GM21737 (cell line): ENCODE measurements around the gene TNFRSF13B.
"Not testable (repeated sequence)": the region's sequence is repeated elsewhere in the genome, so short reads cannot be mapped to it uniquely, and the experiment has no call there.

Source experiments
- ATAC-seq: cut with Tn5 transposase; IDR thresholded peaks from one replicate; pipeline ENCODE4 v1.9.1; 2021; ENCODE audit warnings: mild to moderate bottlenecking, moderate library complexity; ENCODE audit not compliant: unreplicated experiment

Gene TNFRSF13B

GRCh38 chr17:16927641-16928321, 44.1 kb downstream of the TNFRSF13B start:
- ATAC-seq = no peak

- no peak for ATAC-seq
Observed at GRCh38 chr17:16926571-16927451, 45.1 kb downstream of the TNFRSF13B start.

- ATAC-seq = no peak
Observed at GRCh38 chr17:16926061-16926511, 45.8 kb downstream of the TNFRSF13B start.

DNA sequence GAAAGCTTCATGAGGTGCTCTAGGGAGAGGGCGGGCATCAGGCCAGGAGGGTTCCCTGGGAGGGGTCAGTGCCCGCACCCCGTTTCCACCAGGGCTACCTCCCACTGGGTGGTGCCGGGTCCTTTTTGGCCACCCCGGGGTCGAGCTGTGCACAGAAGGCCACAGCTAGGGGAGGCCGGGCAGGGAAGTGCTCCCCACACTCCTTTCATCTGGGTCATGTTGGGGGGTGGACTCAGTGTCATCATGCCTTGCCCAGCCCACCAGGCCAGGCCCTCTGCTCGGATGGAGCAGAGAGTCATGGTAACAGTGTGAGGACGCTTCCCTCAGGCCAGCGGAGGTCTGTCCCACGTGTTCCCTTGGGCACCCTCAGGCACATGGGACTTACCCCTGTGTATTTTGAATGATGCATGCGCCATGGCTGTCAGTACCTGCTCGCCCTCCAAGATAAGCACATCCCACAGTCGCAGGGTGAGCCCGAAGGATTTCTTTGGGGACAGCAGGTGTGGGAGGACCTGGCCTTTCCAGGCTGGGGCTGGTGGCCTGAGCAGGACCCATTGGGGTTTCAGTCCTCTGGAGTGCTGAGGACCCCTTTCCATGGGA, 46.4 kb downstream of the TNFRSF13B start:
- ATAC-seq = no peak

GRCh38 chr17:16924696-16925440, 47.0 kb downstream of the TNFRSF13B start:
- no peak for ATAC-seq

GRCh38 chr17:16923904-16924695, 47.8 kb downstream of the TNFRSF13B start:
- no peak for ATAC-seq

- no peak for ATAC-seq
Observed at GRCh38 chr17:16923097-16923903, 48.6 kb downstream of the TNFRSF13B start.

DNA sequence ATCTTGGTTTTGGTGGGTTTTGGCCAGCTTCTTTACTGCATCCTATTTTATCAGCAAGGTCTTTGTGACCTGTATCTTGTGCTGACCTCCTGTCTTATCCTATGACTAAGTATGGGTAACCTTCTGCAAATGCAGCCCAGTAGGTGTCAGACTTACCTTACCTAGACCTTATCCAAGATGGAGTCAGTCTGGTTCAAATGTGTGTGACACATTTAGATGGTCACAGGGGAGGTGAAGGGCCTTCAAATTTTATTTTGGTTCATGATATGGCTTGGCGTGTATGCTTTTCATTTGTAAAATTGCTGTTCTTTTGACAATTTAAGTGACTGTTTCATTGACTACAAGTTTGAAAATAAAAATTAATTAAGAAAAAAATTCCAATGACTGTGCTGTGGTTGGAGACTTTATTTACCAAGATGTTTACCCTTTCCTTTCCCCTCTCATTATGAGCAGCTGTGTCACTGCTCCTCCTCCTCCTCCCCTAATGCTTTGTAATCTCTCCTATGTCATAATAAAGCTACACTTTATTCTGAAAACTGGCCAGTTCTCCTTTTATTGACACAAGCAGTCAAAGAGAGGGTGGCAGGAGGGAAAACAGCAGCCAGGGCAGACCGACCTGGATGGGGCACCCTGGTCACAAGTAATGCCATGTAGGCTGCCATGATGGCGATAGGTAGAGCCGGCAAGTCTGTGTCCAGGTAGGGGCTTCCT, 49.4 kb downstream of the TNFRSF13B start:
- no peak for ATAC-seq

GRCh38 chr17:16921451-16921850, 50.5 kb downstream of the TNFRSF13B start:
- not testable (repeated sequence) for ATAC-seq

GRCh38 chr17:16920628-16921020, 51.3 kb downstream of the TNFRSF13B start:
- no peak for ATAC-seq

GRCh38 chr17:16919663-16920627, 52.0 kb downstream of the TNFRSF13B start:
- ATAC-seq = no peak

GRCh38 chr17:16918443-16918842, 53.5 kb downstream of the TNFRSF13B start:
- no peak for ATAC-seq

- ATAC-seq = no peak
Observed at GRCh38 chr17:16917671-16918394, 54.1 kb downstream of the TNFRSF13B start.

DNA sequence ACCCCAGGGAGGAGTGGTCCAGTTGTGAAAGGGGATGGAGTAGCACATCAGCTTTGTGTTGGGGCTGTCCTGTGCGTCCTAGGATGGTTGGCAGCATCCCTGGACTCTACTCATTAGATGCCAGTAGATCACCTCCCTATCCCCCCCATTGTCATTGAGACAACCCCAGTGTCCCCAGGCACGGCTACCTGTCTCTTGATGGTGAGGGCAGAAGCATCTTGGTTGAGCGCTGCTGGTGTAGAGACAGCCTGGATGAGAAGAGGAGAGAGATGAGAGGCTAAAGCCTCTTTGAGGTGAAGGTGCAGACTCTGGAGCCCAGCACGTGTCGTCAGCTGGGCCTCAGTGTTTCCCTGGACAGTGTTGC, 55.4 kb downstream of the TNFRSF13B start:
- no peak for ATAC-seq

GRCh38 chr17:16915752-16916556, 56.0 kb downstream of the TNFRSF13B start:
- ATAC-seq = no peak

- no peak for ATAC-seq
Observed at GRCh38 chr17:16913463-16913862, 58.5 kb downstream of the TNFRSF13B start.
